ENCODE measurements around the gene TCF7L2. TPM values are rescaled to one million over a fixed set of nuclear protein-coding genes. Genes with fewer than 3 reads are reported as not detected.

Gene TCF7L2
- total RNA-seq, 1 donor = 8.8 TPM

DNA sequence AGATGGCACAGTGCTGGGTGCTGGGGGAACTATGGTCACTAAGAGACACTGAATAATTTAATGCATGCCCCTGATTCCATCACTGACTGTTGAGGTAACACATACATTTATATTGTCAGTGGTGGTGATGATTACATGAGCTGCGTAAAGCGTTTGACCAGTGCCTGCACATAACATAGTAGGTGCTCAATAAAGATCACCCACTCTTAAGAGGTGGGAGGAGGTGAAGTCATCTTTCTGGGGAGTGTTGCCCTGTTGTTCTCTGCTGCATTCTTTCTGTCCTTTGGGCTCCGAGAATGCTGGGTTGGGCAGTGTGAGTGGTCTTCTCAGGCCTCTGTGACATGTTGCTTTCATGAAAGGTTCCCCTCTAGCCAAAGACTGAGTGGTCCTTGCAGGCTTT lies 68.0 kb downstream of the TCF7L2 start:
- DNase-seq (ENCODE audit: low read depth) = no peak
- TF ChIP-seq, protein P1, sequence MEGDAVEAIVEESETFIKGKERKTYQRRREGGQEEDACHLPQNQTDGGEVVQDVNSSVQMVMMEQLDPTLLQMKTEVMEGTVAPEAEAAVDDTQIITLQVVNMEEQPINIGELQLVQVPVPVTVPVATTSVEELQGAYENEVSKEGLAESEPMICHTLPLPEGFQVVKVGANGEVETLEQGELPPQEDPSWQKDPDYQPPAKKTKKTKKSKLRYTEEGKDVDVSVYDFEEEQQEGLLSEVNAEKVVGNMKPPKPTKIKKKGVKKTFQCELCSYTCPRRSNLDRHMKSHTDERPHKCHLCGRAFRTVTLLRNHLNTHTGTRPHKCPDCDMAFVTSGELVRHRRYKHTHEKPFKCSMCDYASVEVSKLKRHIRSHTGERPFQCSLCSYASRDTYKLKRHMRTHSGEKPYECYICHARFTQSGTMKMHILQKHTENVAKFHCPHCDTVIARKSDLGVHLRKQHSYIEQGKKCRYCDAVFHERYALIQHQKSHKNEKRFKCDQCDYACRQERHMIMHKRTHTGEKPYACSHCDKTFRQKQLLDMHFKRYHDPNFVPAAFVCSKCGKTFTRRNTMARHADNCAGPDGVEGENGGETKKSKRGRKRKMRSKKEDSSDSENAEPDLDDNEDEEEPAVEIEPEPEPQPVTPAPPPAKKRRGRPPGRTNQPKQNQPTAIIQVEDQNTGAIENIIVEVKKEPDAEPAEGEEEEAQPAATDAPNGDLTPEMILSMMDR (IDR thresholded peaks at IDR 0.05; ENCODE audit: insufficient read depth, low read length) = no peak
- H3K4me3 ChIP-seq (ENCODE audit: low read depth, low read length) = no peak overlapping the region

DNA sequence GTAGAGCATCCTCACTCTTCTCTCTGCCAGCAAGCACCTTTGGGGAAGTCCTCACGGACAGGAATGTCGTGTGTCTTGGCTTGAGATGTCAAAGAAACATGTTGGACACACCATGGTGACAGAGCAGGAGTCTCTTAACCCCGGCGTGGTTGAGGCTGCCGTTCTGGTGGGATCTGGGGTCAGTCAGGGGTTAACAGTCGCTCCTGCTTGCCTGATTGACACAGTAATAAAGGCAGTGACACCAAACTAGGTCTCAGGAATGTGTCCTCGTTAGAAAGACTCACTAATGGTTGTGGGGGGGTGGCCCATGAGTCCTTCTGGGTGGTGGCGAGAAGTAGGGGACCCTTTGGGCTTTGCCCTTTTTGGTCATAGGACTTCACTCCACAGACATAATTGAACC lies 69.0 kb downstream of the TCF7L2 start:
- no peak for DNase-seq (ENCODE audit: low read depth)
- H3K4me3 ChIP-seq (ENCODE audit: low read depth, low read length) = no peak overlapping the region
- TF ChIP-seq, protein P1 (IDR thresholded peaks at IDR 0.05; ENCODE audit: insufficient read depth, low read length) = no peak

DNA sequence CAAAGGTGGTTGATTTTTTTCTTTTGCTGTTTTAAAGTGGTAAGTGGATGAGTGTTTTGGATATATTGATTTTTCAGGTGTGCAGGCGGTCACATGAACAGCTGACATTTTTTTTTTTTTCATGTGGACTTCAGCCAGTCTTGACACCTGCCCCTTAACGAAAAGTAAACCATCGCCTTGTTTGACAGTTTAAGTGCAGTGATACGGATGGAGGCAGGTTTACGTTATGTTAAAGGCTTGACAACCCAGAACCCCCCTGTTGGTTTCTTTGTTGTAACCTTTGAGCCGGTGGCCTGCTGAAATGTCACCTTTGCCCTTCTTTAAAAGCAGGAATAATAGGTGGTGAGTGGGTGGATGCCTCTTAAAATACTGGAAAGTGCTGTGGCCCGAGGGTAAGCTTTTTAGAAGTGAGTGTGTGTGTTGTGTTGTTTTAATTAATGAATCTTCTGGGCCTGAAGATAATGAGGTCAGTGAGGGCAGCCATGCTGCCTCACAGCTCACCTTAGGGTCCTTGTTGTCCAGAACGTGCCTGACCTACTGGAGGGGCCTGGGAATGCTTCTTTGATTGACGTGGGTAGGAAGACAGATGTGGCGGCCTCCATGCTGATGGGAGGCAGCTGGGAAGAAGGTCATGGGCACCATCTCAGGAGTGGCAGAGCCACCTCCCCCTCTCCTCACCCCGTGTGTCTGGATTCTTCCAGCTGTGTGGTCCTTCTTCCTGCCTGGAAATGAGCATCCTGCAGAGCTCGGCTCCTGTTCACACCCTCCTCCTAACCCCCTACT lies 69.8 kb downstream of the TCF7L2 start:
- TF ChIP-seq, protein P1 (IDR thresholded peaks at IDR 0.05; ENCODE audit: insufficient read depth, low read length) = no peak
- no peak overlapping the region for H3K4me3 ChIP-seq (ENCODE audit: low read depth, low read length)
- DNase-seq (ENCODE audit: low read depth) = no peak

DNA sequence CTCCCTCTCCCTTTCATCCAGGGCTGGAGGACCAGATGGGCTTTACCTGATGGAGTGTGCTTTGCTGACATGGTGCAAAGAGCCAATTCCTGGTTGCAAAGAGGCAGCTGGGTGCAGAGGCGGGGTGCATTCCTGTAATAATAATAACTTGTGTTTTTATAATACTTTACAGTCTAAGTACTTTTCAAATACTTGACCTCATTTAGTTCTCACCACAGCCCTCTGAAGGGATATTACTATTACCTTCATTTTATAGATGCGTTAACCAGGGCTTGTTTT lies 70.4 kb downstream of the TCF7L2 start:
- H3K4me3 ChIP-seq (ENCODE audit: low read depth, low read length) = no peak overlapping the region
- DNase-seq (ENCODE audit: low read depth) = no peak
- TF ChIP-seq, protein P1 (IDR thresholded peaks at IDR 0.05; ENCODE audit: insufficient read depth, low read length) = no peak

DNA sequence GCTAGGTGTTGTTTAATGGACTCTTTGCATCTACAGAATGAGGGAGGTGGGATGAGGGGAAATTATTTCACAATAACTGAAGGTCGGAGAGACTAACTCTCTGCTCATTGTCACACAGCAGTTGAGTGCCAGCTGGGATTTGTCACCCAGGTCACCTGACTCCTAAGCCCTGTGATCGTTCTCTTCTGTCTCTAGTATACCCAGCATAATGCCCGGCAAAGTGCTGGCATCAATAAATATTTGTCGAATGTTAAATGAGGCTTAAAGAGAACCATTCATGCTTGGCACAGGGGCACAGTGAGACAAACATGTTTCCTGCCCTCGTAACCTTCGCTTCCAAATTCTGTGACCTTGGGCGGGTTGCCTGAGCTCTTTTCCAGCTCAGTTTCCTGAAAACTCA lies 70.8 kb downstream of the TCF7L2 start:
- no peak for DNase-seq (ENCODE audit: low read depth)
- H3K4me3 ChIP-seq (ENCODE audit: low read depth, low read length) = no peak overlapping the region
- TF ChIP-seq, protein P1 (IDR thresholded peaks at IDR 0.05; ENCODE audit: insufficient read depth, low read length) = no peak

DNA sequence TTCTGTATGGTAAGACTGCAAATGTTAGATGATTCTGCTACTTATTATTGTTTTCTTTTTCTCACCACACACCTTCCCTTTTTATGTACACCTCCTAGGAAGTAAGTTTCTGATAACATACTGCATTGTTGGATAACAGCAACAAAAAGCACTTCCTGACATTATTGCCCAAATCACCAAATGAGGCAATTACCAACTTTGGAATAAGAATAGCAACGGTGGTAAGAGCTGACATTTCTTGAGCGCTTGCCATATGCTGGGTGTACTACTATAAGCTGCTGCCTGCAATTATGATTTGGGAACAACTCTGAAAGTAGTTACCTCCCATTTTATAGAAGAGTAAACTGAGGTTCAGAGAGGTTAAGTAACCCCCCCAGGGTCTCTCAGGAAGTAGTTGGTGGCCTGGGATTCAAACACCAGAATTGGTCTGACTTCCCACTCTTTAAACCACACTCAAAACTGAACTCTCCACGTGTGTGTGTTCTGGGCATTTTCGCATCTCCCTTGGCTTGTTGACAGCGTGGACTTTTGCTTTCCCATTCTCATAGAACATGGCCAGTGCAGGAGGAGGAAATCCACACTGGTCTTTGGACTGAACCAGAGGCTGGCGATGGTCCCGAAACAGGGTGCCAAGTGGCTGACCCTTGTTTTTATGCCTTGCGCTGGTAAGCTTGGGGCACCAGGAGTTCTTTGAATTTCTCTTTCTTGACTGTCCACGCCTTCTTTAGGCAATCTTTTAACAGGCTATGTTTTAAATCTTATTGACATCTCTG lies 71.4 kb downstream of the TCF7L2 start:
- DNase-seq (ENCODE audit: low read depth) = peak; percentile 45
- TF ChIP-seq, protein P1 (IDR thresholded peaks at IDR 0.05; ENCODE audit: insufficient read depth, low read length) = no peak
- H3K4me3 ChIP-seq (ENCODE audit: low read depth, low read length) = no peak overlapping the region

Measured in fibroblast of the aortic adventitia (primary cell).